Measurements from ENCODE around the gene REM1.

REM1 gene

DNA sequence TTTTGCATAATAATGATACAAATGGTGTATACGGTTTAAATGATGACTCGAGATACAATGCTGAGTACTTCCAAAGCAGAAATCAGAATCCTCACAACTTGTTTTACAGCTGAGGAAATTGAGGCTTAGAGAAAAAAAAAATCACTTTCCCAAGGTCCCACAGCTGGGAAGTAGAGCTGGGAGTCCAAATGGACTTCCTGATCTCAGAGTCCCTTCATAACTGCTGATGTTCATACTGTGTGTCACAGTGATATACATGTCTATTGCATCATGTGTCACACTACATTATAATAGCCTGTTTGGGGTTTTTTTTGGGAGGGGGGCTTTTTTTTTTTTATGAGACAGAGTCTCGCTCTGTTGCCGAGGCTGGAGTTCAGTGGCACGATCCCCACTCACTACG, 47.6 kb downstream of the REM1 start:
- DNase-seq (ENCODE audit: insufficient read length, low spot score) (no peak), FAIRE-seq (no peak)
- TF ChIP-seq POLR2A (IDR thresholded peaks at IDR 0.05; ENCODE audit: low read depth, low read length) = no peak

- DNase-seq (ENCODE audit: insufficient read length, low spot score) (no peak), FAIRE-seq (no peak)
Observed at GRCh38 chr20:31523361-31524283, 48.5 kb downstream of the REM1 start.

GRCh38 chr20:31527266-31527665, 52.2 kb downstream of the REM1 start:
- DNase-seq (ENCODE audit: insufficient read length, low spot score) (no peak), FAIRE-seq (no peak)
- TF ChIP-seq POLR2A (IDR thresholded peaks at IDR 0.05; ENCODE audit: low read depth, low read length) = no peak

More at GRCh38 chr20:31523361-31524283, 48.5 kb downstream of the REM1 start:
- TF ChIP-seq POLR2A (IDR thresholded peaks at IDR 0.05; ENCODE audit: low read depth, low read length) = no peak

Data from H54 (cell line).